Gastroesophageal sphincter (tissue), 4 donors: Measurements from ENCODE around the gene JOSD2. TPM values are rescaled to one million over a fixed set of nuclear protein-coding genes. Genes with fewer than 3 reads are reported as not detected.

Source experiments
- ATAC-seq: fragments of 150-250 bp; one replicate; pipeline ENCODE4 v1.9.1; 2016; ENCODE audit warnings: mild to moderate bottlenecking, moderate library complexity
- H3K27ac ChIP-seq, 4 donors: fragments of 200-600 bp; sonication (generic) in 3 of 4; 1 replicate in 3 of 4; 2 replicates in 1 of 4; pipeline ENCODE4 v1.5.1; 2016 to 2019
- H3K27me3 ChIP-seq: fragments of 200-600 bp; sonication (generic); one replicate; pipeline ENCODE4 v1.5.1; 2019
- H3K36me3 ChIP-seq, 2 donors: fragments of 200-600 bp; sonication (generic); one replicate each; pipeline ENCODE4 v1.5.1; 2019; ENCODE audit warnings: control low read depth in 1 of 2
- H3K4me1 ChIP-seq, 3 donors: fragments of 200-600 bp; sonication (generic); 1 replicate in 2 of 3; 2 replicates in 1 of 3; pipeline ENCODE4 v1.5.1; 2016 to 2019; ENCODE audit warnings: control low read depth in 2 of 3
- H3K4me3 ChIP-seq, 2 donors: fragments of 200-600 bp; sonication (generic); one replicate each; pipeline ENCODE4 v1.5.1; 2019; ENCODE audit warnings: mild to moderate bottlenecking in 1 of 2, moderate library complexity in 1 of 2
- H3K9me3 ChIP-seq, 3 donors: fragments of 200-600 bp; sonication (generic); one replicate each; pipeline ENCODE4 v1.5.1; 2017 to 2019; ENCODE audit warnings: control low read depth in 2 of 3
- CTCF ChIP-seq, 4 experiments: fragments of 200-600 bp in 2 of 4; fragments of 450-650 bp in 2 of 4; sonication (generic) in 1 of 4; IDR thresholded peaks; one replicate each; pipeline ENCODE4 v1.5.1; 2017 to 2019; ENCODE audit warnings: antibody characterized with exemption in 4 of 4, mild to moderate bottlenecking in 2 of 4, moderate library complexity in 2 of 4
- EP300 ChIP-seq: sonication (generic); formaldehyde crosslinking; IDR thresholded peaks from one replicate; pipeline ENCODE4 v1.6.1; 2017; ENCODE audit warnings: antibody characterized with exemption, mild to moderate bottlenecking
- POLR2A ChIP-seq, 2 donors: fragments of 450-650 bp; IDR thresholded peaks; one replicate each; pipeline ENCODE4 v1.6.1; 2017; ENCODE audit warnings: antibody characterized with exemption in 2 of 2, mild to moderate bottlenecking in 2 of 2, moderate library complexity in 1 of 2
- POLR2AphosphoS5 ChIP-seq: sonication (generic); formaldehyde crosslinking; IDR thresholded peaks from one replicate; pipeline ENCODE4 v1.6.1; 2017; ENCODE audit warnings: antibody characterized with exemption
- WGBS, 2 donors: methylation state at CpG; one replicate each; pipeline ENCODE4 v1.1.5; 2018; ENCODE audit warnings: low coverage in 1 of 2; 5-methylcytosine and 5-hydroxymethylcytosine counted together
- total RNA-seq, 4 donors: library from RNA; depleted of rRNA; stranded (reverse); fragments of >200 nt; gene quantifications; one replicate each; pipeline ENCODE4 v1.1.0, GENCODE V29; 2016

The JOSD2 gene
- total RNA-seq, 4 donors from 2014 or later: 16.1 to 39.8 (median 26.1) TPM

DNA sequence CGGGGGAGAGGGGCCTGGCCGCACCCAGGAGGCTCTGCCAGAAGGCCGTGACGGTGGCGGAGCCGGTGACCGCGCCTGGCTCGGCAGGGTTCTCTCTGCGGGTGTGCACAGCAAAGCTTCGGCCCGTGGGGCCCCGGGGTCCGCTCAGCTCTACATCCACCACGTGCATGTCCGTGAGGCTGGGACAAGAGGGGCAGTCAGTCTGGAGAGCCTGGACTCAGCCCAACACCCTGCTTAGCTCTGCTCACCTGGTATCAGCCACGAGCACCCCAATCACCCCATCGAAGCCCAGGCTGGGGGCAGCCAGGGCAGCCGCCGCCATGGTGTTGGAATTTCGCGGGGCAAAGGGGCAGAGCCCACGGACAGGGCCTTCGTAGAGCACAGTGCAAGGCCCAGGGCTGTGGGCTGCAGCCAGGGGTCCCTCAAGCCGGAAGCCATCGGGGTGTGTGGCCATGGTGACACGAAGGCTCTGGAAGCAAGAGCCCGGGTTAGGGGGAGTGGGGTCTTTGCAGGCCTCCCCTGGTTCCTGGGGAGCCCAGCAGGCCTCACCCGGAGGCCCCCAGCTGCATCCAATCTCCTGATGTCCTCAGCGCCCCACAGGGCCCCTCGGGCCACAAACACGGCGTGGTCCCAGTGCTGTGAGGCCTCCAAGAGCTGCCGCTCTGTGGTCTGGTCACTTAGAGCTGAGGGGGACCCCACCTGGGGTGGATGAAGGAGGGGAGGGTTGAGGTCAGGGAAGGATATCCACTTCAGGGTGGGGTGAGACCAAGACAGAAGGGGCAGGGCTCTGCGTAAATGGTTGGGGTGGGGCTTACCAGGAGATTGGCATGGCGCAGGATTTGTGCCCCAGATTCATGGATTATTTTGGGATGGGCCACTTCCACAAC lies 1.4 kb upstream of the JOSD2 start:
- H3K9me3 ChIP-seq: no peaks in the 10 kb centered on the region
- TF ChIP-seq POLR2A (IDR thresholded peaks at IDR 0.05) (no peak), CTCF (IDR thresholded peaks at IDR 0.05) (no peak), EP300 (no peak), POLR2AphosphoS5 (no peak)
- H3K4me3 ChIP-seq: peak overlapping the region in 1 of 2 donors; percentile 74
- H3K4me1 ChIP-seq: peaks cover 3 to 26% (median 6%) of the 10 kb centered on the region in 3 donors
- 94% methylated on average over 3 of the region's 36 CpGs; no CpG with 5 or more reads in 1 of the 2 donors for WGBS, 2 donors
- no peak for ATAC-seq
- peaks cover 25% of the 10 kb centered on the region for H3K27me3 ChIP-seq
- H3K36me3 ChIP-seq: peaks cover 0 to 4% of the 10 kb centered on the region in 2 donors
- peak overlapping the region in 2 of 4 donors; percentile 81 to 83 for H3K27ac ChIP-seq

DNA sequence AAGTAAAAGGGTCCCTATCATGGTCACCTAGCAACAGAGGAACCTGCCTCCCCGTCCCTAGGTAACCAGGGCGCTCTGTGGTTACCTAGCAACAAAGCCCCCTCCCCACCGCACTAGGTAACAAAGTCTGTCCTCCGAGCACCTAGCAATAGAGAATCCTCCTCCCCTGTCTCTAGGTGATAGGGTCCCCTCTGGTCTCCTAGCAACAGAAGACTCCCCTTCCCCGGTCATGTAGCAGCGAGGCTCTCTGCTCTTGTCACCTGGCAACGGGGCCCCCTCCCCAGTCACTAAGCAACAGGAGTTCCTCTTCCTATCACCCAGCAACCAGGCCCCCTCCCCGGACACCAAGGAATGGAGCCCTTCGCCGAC lies 307 bp downstream of the JOSD2 start:
- 5% methylated on average over 8 of the region's 10 CpGs; no CpG with 5 or more reads in 1 of the 2 donors for WGBS, 2 donors
- Histone ChIP-seq H3K9me3 (no peaks in the 10 kb centered on the region), H3K27me3 (peaks cover 12% of the 10 kb centered on the region), H3K36me3 (peaks cover 0 to 11% of the 10 kb centered on the region in 2 donors), H3K4me1 (peaks cover 3 to 26% (median 6%) of the 10 kb centered on the region in 3 donors), H3K27ac (peak overlapping the region; percentile 21 to 83 (median 80)), H3K4me3 (peak overlapping the region; percentile 69 to 74)
- TF ChIP-seq EP300: no peak
- TF ChIP-seq POLR2A (IDR thresholded peaks at IDR 0.05): no peak
- no peak for TF ChIP-seq CTCF (IDR thresholded peaks at IDR 0.05)
- TF ChIP-seq POLR2AphosphoS5: no peak
- ATAC-seq: no peak

GRCh38 chr19:50510121-50510670 lies 795 bp downstream of the JOSD2 start:
- H3K27me3 ChIP-seq: peaks cover 7% of the 10 kb centered on the region
- peak overlapping the region; percentile 69 to 74 for H3K4me3 ChIP-seq
- no peaks in the 10 kb centered on the region for H3K9me3 ChIP-seq
- H3K4me1 ChIP-seq: peaks cover 3 to 26% (median 6%) of the 10 kb centered on the region in 3 donors
- H3K27ac ChIP-seq: peak overlapping the region in 3 of 4 donors; percentile 80 to 83 (median 81)
- peaks cover 0 to 16% of the 10 kb centered on the region in 2 donors for H3K36me3 ChIP-seq
- TF ChIP-seq POLR2A (IDR thresholded peaks at IDR 0.05): no peak
- no peak for TF ChIP-seq POLR2AphosphoS5
- no peak for TF ChIP-seq EP300
- no peak for TF ChIP-seq CTCF (IDR thresholded peaks at IDR 0.05)
- no peak for ATAC-seq
- WGBS, 2 donors: 6 to 37% methylated on average over 5 to 6 of the region's 26 CpGs

DNA sequence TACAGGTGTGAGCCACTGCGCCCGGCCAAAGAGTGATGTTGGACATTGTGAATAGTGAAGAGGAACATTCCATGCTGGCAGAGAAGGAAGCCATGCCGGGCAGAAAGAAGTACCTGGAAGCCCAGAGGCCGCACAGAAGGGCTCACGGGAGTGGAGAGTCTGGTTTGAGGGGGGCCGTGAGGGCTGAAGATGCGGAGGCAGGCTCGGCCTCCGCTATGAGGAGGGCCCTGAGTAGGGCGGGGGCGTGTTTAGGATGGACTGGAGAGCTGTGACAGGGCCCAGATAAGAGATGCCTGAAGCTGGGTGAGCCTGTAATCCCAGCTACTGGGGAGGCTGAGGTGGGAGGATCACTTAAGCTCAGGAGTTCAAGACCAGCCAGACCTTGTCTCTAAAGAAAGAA lies 1.6 kb downstream of the JOSD2 start:
- no peak for TF ChIP-seq CTCF (IDR thresholded peaks at IDR 0.05)
- TF ChIP-seq EP300: no peak
- TF ChIP-seq POLR2A (IDR thresholded peaks at IDR 0.05): no peak
- no peak overlapping the region for H3K27ac ChIP-seq
- ATAC-seq: no peak

More for the DNA sequence above, 1.6 kb downstream of the JOSD2 start:
- peaks cover 3 to 26% (median 6%) of the 10 kb centered on the region in 3 donors for H3K4me1 ChIP-seq
- peaks cover 0 to 16% of the 10 kb centered on the region in 2 donors for H3K36me3 ChIP-seq
- no peaks in the 10 kb centered on the region for H3K9me3 ChIP-seq
- H3K27me3 ChIP-seq: no peaks in the 10 kb centered on the region
- H3K4me3 ChIP-seq: no peak overlapping the region
- 80% methylated on average over 10 of the region's 11 CpGs; no CpG with 5 or more reads in 1 of the 2 donors for WGBS, 2 donors
